ENCODE measurements around the gene TGFBI. TPM values are rescaled to one million over a fixed set of nuclear protein-coding genes. Genes with fewer than 3 reads are reported as not detected.

TGFBI gene
- total and polyA plus RNA-seq, 9 of the 15 experiments (the other 6 are each of a cell fraction or from before 2014, with no cell fraction given): 0.05 to 0.62 (median 0.08) TPM; not detected in 6

DNA sequence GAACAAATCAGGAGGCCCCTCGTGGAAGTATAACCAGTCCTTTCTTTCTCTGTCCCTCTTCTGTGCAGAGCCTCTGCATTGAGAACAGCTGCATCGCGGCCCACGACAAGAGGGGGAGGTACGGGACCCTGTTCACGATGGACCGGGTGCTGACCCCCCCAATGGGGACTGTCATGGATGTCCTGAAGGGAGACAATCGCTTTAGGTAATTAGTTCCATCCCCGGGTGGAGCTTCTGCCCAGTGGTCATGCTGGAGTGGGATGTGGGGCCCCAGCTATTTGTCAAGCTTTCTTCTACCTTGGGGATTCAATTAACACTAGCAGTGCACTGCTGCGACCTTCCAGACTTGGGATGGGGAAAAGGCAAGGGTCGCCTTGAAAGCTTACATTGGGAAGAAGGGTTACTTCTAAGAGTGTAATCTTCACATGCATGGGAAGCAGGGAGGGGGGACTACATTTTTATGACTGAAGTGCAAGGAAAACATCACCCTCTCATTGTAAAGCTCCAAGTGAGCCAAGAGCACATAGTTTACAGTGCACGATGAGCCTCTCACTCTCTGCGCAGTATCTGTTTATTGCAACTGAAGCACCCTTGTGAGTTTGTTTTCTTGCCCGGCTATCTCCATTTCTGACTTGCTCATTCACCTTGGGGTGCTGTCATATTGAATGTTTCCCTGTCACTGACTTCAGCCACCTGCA, 27.0 kb downstream of the TGFBI start:
- no peak overlapping the region for H3K27ac ChIP-seq (ENCODE audit: extremely low read depth, low read depth, low read length)

More for the DNA sequence above, 27.0 kb downstream of the TGFBI start:
- Histone ChIP-seq H3K9ac (ENCODE audit: insufficient read depth in 1 of 2, low read depth in 2 of 2, low read length in 2 of 2) (no peak overlapping the region), H3K36me3 (ENCODE audit: control insufficient read depth, insufficient read depth, low read length) (no peaks in the 10 kb centered on the region), H3K9me1 (ENCODE audit: control insufficient read depth, insufficient read depth, low read length) (no peaks in the 10 kb centered on the region), H3K9me3 (replicated peaks; ENCODE audit: control insufficient read depth, insufficient read depth, low read depth, low read length) (no peaks in the 10 kb centered on the region), H3K4me1 (replicated peaks in 1 of 2; ENCODE audit: control insufficient read depth in 2 of 2, insufficient read depth in 2 of 2, low read length in 2 of 2) (peaks cover 0 to 2% of the 10 kb centered on the region in 2 experiments; a peak in 2 of 5 replicates), H3K4me2 (ENCODE audit: insufficient read depth, low read length) (no peak overlapping the region), H3K4me3 (no peak overlapping the region), H3K27me3 (ENCODE audit: control insufficient read depth in 2 of 2, insufficient read depth in 2 of 2, low read length in 2 of 2) (peaks cover 14 to 65% of the 10 kb centered on the region in 2 experiments; a peak in 4 of 5 replicates), H4K20me1 (replicated peaks; ENCODE audit: control insufficient read depth, insufficient read depth, low read length) (no peaks in the 10 kb centered on the region; the same call in 1 of the 2 replicates), H3K79me2 (ENCODE audit: control insufficient read depth, insufficient read depth, low read length) (no peaks in the 10 kb centered on the region), H2AFZ (ENCODE audit: low read depth, low read length) (no peak overlapping the region)
- intact Hi-C loops (cut with micrococcal nuclease): no loop called here
- WGBS (ENCODE audit: insufficient coverage, low coverage, missing lambda C conversion rate): 3% methylated on average over 13 of the region's 14 CpGs
- FAIRE-seq (no peak), ATAC-seq (no peak), DNase-seq (ENCODE audit: extremely low read depth in 1 of 4, low spot score in 3 of 4) (no peak)
- ChIA-PET POLR2A (interaction anchor here (0.9 to 1.0 kb wide), 2 partner anchors 20 kb away, joined by 4 to 5 read pairs; no protein-coding TSS in a partner anchor), CTCF (ENCODE audit: low intra/inter-chr PET ratio) (no interaction called here)
- no TSS peak for BruUV-seq (replicated peaks)
- no peak for TF ChIP-seq ZNF282 (CRISPR knock-in tag; IDR thresholded peaks at IDR 0.05)
- TF ChIP-seq HEY1 (CRISPR knock-in tag; IDR thresholded peaks at IDR 0.05; ENCODE audit: borderline replicate concordance): no peak
- TF ChIP-seq, protein P1, sequence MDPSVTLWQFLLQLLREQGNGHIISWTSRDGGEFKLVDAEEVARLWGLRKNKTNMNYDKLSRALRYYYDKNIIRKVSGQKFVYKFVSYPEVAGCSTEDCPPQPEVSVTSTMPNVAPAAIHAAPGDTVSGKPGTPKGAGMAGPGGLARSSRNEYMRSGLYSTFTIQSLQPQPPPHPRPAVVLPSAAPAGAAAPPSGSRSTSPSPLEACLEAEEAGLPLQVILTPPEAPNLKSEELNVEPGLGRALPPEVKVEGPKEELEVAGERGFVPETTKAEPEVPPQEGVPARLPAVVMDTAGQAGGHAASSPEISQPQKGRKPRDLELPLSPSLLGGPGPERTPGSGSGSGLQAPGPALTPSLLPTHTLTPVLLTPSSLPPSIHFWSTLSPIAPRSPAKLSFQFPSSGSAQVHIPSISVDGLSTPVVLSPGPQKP (CRISPR knock-in tag; IDR thresholded peaks at IDR 0.05): no peak
- no peak for TF ChIP-seq NFIC (IDR thresholded peaks at IDR 0.05)
- in situ Hi-C loops (cut with MboI): no loop called here
